HepG2 (cell line): Measurements from ENCODE around the gene PRR29. TPM values are rescaled to one million over a fixed set of nuclear protein-coding genes. Genes with fewer than 3 reads are reported as not detected.

Source experiments
- ATAC-seq: fragments of 200-7000 bp; cut with Tn5 transposase; 3 replicates; pipeline ENCODE4 v1.9.1; 2020; ENCODE audit warnings: mild to moderate bottlenecking, moderate library complexity
- BruUV-seq: library from RNA; stranded (reverse); fragments of 400-500 nt; replicated peaks from 2 replicates; lab custom pipeline; 2021; lab: Mats Ljungman, UMichigan
- CTCF ChIA-PET: fragments of 300-600 bp; formaldehyde crosslinking; extraction: SDS; loops from one replicate; lab custom pipeline; 2021; ENCODE audit warnings: low total read pairs, inconsistent platforms, low intra/inter-chr PET ratio; lab: Yijun Ruan, JAX
- POLR2A ChIA-PET: fragments of 350-600 bp; sonication (Branson Sonifier 250); formaldehyde crosslinking; loops from one replicate; lab custom pipeline; 2020; ENCODE audit warnings: antibody characterized with exemption, inconsistent platforms; lab: Yijun Ruan, JAX
- DNase-seq: peaks from one replicate; pipeline ENCODE4 v3.0.0-alpha.2; 2015; ENCODE audit warnings: low spot score
- FAIRE-seq: peaks from 3 replicates; lab custom pipeline; 2011; peaks lifted over from hg19 to GRCh38; lab: Jason Lieb, UNC
- H2AFZ ChIP-seq: one replicate; pipeline ENCODE4 v1.6.1; 2011; ENCODE audit warnings: low read length, inconsistent platforms
- H3K27ac ChIP-seq: fragments of 300-600 bp; 3 replicates; pipeline ENCODE4 v1.8.0; 2011; ENCODE audit warnings: mixed run types, mild to moderate bottlenecking, mixed read lengths, low read length, inconsistent platforms; ENCODE audit not compliant: insufficient read depth; ENCODE audit errors: extremely low read length
- H3K27me3 ChIP-seq, 2 experiments: fragments of 200-600 bp in 1 of 2; 2 replicates in 1 of 2; 3 replicates in 1 of 2; pipeline versions ENCODE4 v1.6.0 to v1.8.0; 2011; ENCODE audit warnings: low read length in 2 of 2, mild to moderate bottlenecking in 2 of 2, moderate library complexity in 2 of 2, inconsistent platforms in 1 of 2; ENCODE audit not compliant: insufficient read depth in 2 of 2, control insufficient read depth in 1 of 2
- H3K36me3 ChIP-seq, 2 experiments: fragments of 200-600 bp in 1 of 2; replicated peaks in 1 of 2; 2 replicates in 1 of 2; 3 replicates in 1 of 2; pipeline versions ENCODE4 v1.5.1 to v1.8.0; 2011; ENCODE audit warnings: low read length in 2 of 2, inconsistent platforms in 1 of 2; ENCODE audit not compliant: insufficient read depth in 2 of 2, control insufficient read depth in 1 of 2
- H3K4me1 ChIP-seq: 2 replicates; pipeline ENCODE4 v1.5.1; 2012; ENCODE audit warnings: low read length, inconsistent platforms; ENCODE audit not compliant: insufficient read depth
- H3K4me2 ChIP-seq: 2 replicates; pipeline ENCODE4 v1.6.0; 2011; ENCODE audit warnings: low read depth, low read length, inconsistent platforms
- H3K4me3 ChIP-seq, 3 experiments: fragments of 200-600 bp in 1 of 3; sonication (generic), shearing (Covaris generic) in 1 of 3; replicated peaks in 1 of 3; 2 replicates each; pipeline ENCODE4 v1.5.1; 2011 to 2016; ENCODE audit warnings: low read length in 3 of 3, inconsistent platforms in 2 of 3, low read depth in 2 of 3, mild to moderate bottlenecking in 2 of 3, control low read depth in 1 of 3, mixed read lengths in 1 of 3; ENCODE audit not compliant: insufficient read depth in 1 of 3
- H3K79me2 ChIP-seq: one replicate; pipeline ENCODE4 v1.6.1; 2011; ENCODE audit warnings: low read length, inconsistent platforms; ENCODE audit not compliant: insufficient read depth
- H3K9ac ChIP-seq: 2 replicates; pipeline ENCODE4 v1.6.0; 2011; ENCODE audit warnings: mild to moderate bottlenecking, low read depth, low read length, inconsistent platforms; ENCODE audit not compliant: insufficient read depth
- H3K9me3 ChIP-seq: 2 replicates; pipeline ENCODE4 v1.5.1; 2012; ENCODE audit warnings: mild to moderate bottlenecking, low read length
- H4K20me1 ChIP-seq: 2 replicates; pipeline ENCODE4 v1.6.0; 2011; ENCODE audit warnings: inconsistent platforms, mild to moderate bottlenecking, low read length, moderate library complexity; ENCODE audit not compliant: insufficient read depth
- BCL6 ChIP-seq: IDR thresholded peaks from 2 replicates; pipeline ENCODE4 v1.6.1; 2016; ENCODE audit warnings: missing genetic modification reagents, missing compliant biosample characterization
- DPF2 ChIP-seq: sonication (generic); formaldehyde crosslinking; IDR thresholded peaks from 2 replicates; pipeline ENCODE4 v1.4.0; 2020; ENCODE audit warnings: mild to moderate bottlenecking, low read depth, missing genetic modification reagents, borderline replicate concordance
- EP300 ChIP-seq, 3 experiments: sonication (generic) in 1 of 3; formaldehyde crosslinking in 1 of 3; IDR thresholded peaks; 2 replicates each; pipeline versions ENCODE4 v1.5.1 to v1.6.1; 2011 to 2020; ENCODE audit warnings: low read depth in 2 of 3, low read length in 2 of 3, borderline replicate concordance in 1 of 3, improper control_type of control experiment in 1 of 3, mild to moderate bottlenecking in 1 of 3, missing genetic modification reagents in 1 of 3, moderate library complexity in 1 of 3
- GLI4 ChIP-seq: sonication (generic); formaldehyde crosslinking; IDR thresholded peaks from 2 replicates; pipeline ENCODE4 v1.5.1; 2020; ENCODE audit warnings: missing genetic modification reagents, mild to moderate bottlenecking, moderate library complexity, borderline replicate concordance
- HCFC1 ChIP-seq: fragments of 150-350 bp; IDR thresholded peaks from 2 replicates; pipeline ENCODE4 v1.6.1; 2014; ENCODE audit warnings: low read depth, low read length
- HNF4G ChIP-seq, 2 experiments: sonication (generic) in 1 of 2; formaldehyde crosslinking in 1 of 2; IDR thresholded peaks; 2 replicates each; pipeline versions ENCODE4 v1.4.0 to v1.6.1; 2011 to 2020; ENCODE audit warnings: borderline replicate concordance in 2 of 2, low read depth in 2 of 2, mild to moderate bottlenecking in 2 of 2, low read length in 1 of 2, missing genetic modification reagents in 1 of 2, moderate library complexity in 1 of 2
- REPIN1 ChIP-seq: sonication (generic); formaldehyde crosslinking; IDR thresholded peaks from 2 replicates; pipeline ENCODE4 v1.8.0; 2022; ENCODE audit warnings: missing genetic modification reagents, low read depth, mild to moderate bottlenecking, borderline replicate concordance
- RFXAP ChIP-seq: sonication (generic); formaldehyde crosslinking; IDR thresholded peaks from 2 replicates; pipeline ENCODE4 v1.4.0; 2020; ENCODE audit warnings: missing genetic modification reagents, borderline replicate concordance
- RXRB ChIP-seq: IDR thresholded peaks from 2 replicates; pipeline ENCODE4 v1.6.1; 2016; ENCODE audit warnings: borderline replicate concordance, missing genetic modification reagents, missing compliant biosample characterization
- SALL1 ChIP-seq: sonication (generic); formaldehyde crosslinking; IDR thresholded peaks from 2 replicates; pipeline ENCODE4 v1.8.0; 2022; ENCODE audit warnings: mild to moderate bottlenecking, missing genetic modification reagents
- SP4 ChIP-seq: sonication (generic); formaldehyde crosslinking; IDR thresholded peaks from 2 replicates; pipeline ENCODE4 v1.8.1; 2023; ENCODE audit warnings: mild to moderate bottlenecking, missing genetic modification reagents
- ZBTB26 ChIP-seq: IDR thresholded peaks from 2 replicates; pipeline ENCODE4 v1.6.1; 2016; ENCODE audit warnings: missing compliant biosample characterization, missing genetic modification reagents, borderline replicate concordance
- ZNF136 ChIP-seq: sonication (generic); formaldehyde crosslinking; IDR thresholded peaks from 2 replicates; pipeline ENCODE4 v1.8.1; 2022; ENCODE audit warnings: low read depth, mild to moderate bottlenecking, moderate library complexity, missing genetic modification reagents
- ZNF138 ChIP-seq: sonication (generic); formaldehyde crosslinking; IDR thresholded peaks from 2 replicates; pipeline ENCODE4 v1.5.0; 2020; ENCODE audit warnings: mild to moderate bottlenecking, low read depth, missing genetic modification reagents
- ZNF281 ChIP-seq: sonication (generic); formaldehyde crosslinking; IDR thresholded peaks from 2 replicates; pipeline ENCODE4 v1.4.0; 2020; ENCODE audit warnings: missing genetic modification reagents, borderline replicate concordance
- ZNF576 ChIP-seq: sonication (generic); formaldehyde crosslinking; IDR thresholded peaks from 2 replicates; pipeline ENCODE4 v1.4.0; 2020; ENCODE audit warnings: mild to moderate bottlenecking, missing genetic modification reagents
- ZNF652 ChIP-seq: IDR thresholded peaks from 2 replicates; pipeline ENCODE4 v1.6.1; 2016; ENCODE audit warnings: low read depth, borderline replicate concordance
- WGBS: methylation state at CpG from one replicate; pipeline ENCODE4 v1.1.6; 2017; ENCODE audit warnings: low lambda C conversion rate; 5-methylcytosine and 5-hydroxymethylcytosine counted together
- in situ Hi-C: cut with HindIII; loops from 2 replicates; pipeline ENCODE4 v1.10.0; 2017; ENCODE audit warnings: low pct_unique_long_range_greater_than_20kb; ENCODE audit not compliant: extremely low pct_ligation_motif_present
- intact Hi-C: fragments of 100-400 bp; cut with micrococcal nuclease; formaldehyde crosslinking; loops from one replicate; pipeline ENCODE4 v1.10.0; 2022; ENCODE audit not compliant: unreplicated experiment
- polyA plus RNA-seq, 8 experiments: library from polyadenylated mRNA; depleted of rRNA in 3 of 8; stranded (reverse) in 7 of 8; unstranded in 1 of 8; fragments of >200 nt; fragmentation: Illumina TruSeq in 4 of 8; extraction: Trizol in 4 of 8; gene quantifications; 2 replicates each; pipeline versions ENCODE4 v1.2.1 to v1.2.3, GENCODE V29; 2011 to 2016; ENCODE audit warnings: low read depth in 4 of 8, missing spikeins in 1 of 8, mixed read lengths in 1 of 8; ENCODE audit not compliant: insufficient read depth in 1 of 8
- total RNA-seq, 5 experiments: library from RNA; depleted of rRNA; stranded (reverse); fragments of >200 nt; fragmentation: Illumina TruSeq; extraction: Trizol; gene quantifications; 2 replicates each; pipeline ENCODE4 v1.2.3, GENCODE V29; 2016; ENCODE audit warnings: low read depth in 1 of 5

PRR29 gene
- total and polyA plus RNA-seq, 2 of the 13 experiments (the other 11 are each of a cell fraction or from before 2014, with no cell fraction given): 0.07 to 0.20 TPM

- no peak for TF ChIP-seq GLI4
- TF ChIP-seq ZNF652 (CRISPR knock-in tag): no peak
- TF ChIP-seq ZBTB26 (CRISPR knock-in tag): no peak
- no peak for TF ChIP-seq EP300 (IDR thresholded peaks at IDR 0.05; ENCODE audit: low read depth in 2 of 2, low read length in 2 of 2)
- no peak for TF ChIP-seq EP300 (CRISPR knock-in tag; IDR thresholded peaks at IDR 0.05; ENCODE audit: borderline replicate concordance)
- TF ChIP-seq DPF2: no peak
- no peak for TF ChIP-seq REPIN1 (CRISPR knock-in tag)
- TF ChIP-seq HCFC1: no peak
- 0 out of 2 replicates have a peak, but pooled peaks have one; percentile 29 for TF ChIP-seq SP4
- no peak for TF ChIP-seq RXRB (CRISPR knock-in tag)
- TF ChIP-seq BCL6 (CRISPR knock-in tag): no peak
- no peak for TF ChIP-seq HNF4G (IDR thresholded peaks at IDR 0.05; ENCODE audit: borderline replicate concordance, low read depth, low read length)
- no peak for TF ChIP-seq HNF4G (CRISPR knock-in tag; IDR thresholded peaks at IDR 0.05; ENCODE audit: borderline replicate concordance, low read depth)
- TF ChIP-seq SALL1 (CRISPR knock-in tag): peak; percentile 36; the same call in 1 of the 2 replicates
- no peak for TF ChIP-seq ZNF138 (CRISPR knock-in tag)
- TF ChIP-seq ZNF576: no peak
- no peak for TF ChIP-seq ZNF281
- TF ChIP-seq ZNF136 (CRISPR knock-in tag): no peak
- no peak for TF ChIP-seq RFXAP (CRISPR knock-in tag)
These were observed 849 bp downstream of the PRR29 start for GRCh38 chr17:63998721-63999679.

More at GRCh38 chr17:63998721-63999679, 849 bp downstream of the PRR29 start:
- peak overlapping the region; percentile 92 for H3K4me2 ChIP-seq
- H2AFZ ChIP-seq: no peak overlapping the region
- no peak for FAIRE-seq
- CTCF ChIA-PET: no interaction called here
- no peak overlapping the region for H3K27ac ChIP-seq
- no peaks in the 10 kb centered on the region for H4K20me1 ChIP-seq
- in situ Hi-C loops: no loop called here
- no peaks in the 10 kb centered on the region for H3K36me3 ChIP-seq
- H3K9me3 ChIP-seq: no peaks in the 10 kb centered on the region
- ATAC-seq: no peak; the same call in 2 of the 3 replicates
- no peaks in the 10 kb centered on the region for H3K79me2 ChIP-seq
- H3K27me3 ChIP-seq: peaks cover 10 to 34% of the 10 kb centered on the region in 2 experiments; a peak in 4 of 5 replicates
- no peak for DNase-seq
- peaks cover 49% of the 10 kb centered on the region for H3K4me1 ChIP-seq
- intact Hi-C loops: no loop called here
- H3K4me3 ChIP-seq: peak overlapping the region; percentile 67 to 87 (median 79); a peak in 4 of 6 replicates
- BruUV-seq: no TSS peak
- POLR2A ChIA-PET: interaction anchor here (0.6 kb wide), 1 partner anchor 397 kb away, joined by 3 read pairs; no protein-coding TSS in a partner anchor
- WGBS: 57% methylated on average over 32 of the region's 33 CpGs
- no peak overlapping the region for H3K9ac ChIP-seq
